K562 (cell line): ENCODE measurements around the gene TAF5L. TPM values are rescaled to one million over a fixed set of nuclear protein-coding genes. Genes with fewer than 3 reads are reported as not detected.

Source experiments
- ATAC-seq: fragments of 200-7000 bp; cut with Tn5 transposase; 3 replicates; pipeline ENCODE4 v1.9.1; 2020; ENCODE audit warnings: moderate library complexity
- BruUV-seq: library from RNA; stranded (reverse); fragments of 400-500 nt; replicated peaks from 2 replicates; lab custom pipeline; 2021; lab: Mats Ljungman, UMichigan
- CTCF ChIA-PET: fragments of 300-600 bp; formaldehyde crosslinking; extraction: SDS; loops from one replicate; lab custom pipeline; 2021; ENCODE audit warnings: low intra/inter-chr PET ratio; lab: Yijun Ruan, JAX
- POLR2A ChIA-PET: fragments of 300-600, 350-650 bp; sonication (Branson Sonifier 250); formaldehyde crosslinking; extraction: SDS; loops from one replicate; lab custom pipeline; 2021; ENCODE audit warnings: antibody characterized with exemption, inconsistent platforms; lab: Yijun Ruan, JAX
- DNase-seq, 4 experiments: peaks; one replicate each; pipeline versions ENCODE4 v3.0.0 to v3.0.0-alpha.2; 2011 to 2018; ENCODE audit warnings: low spot score in 3 of 4, mixed read lengths in 3 of 4; ENCODE audit errors: extremely low read depth in 1 of 4
- FAIRE-seq: peaks from 2 replicates; lab custom pipeline; 2011; peaks lifted over from hg19 to GRCh38; lab: Jason Lieb, UNC
- H2AFZ ChIP-seq: 2 replicates; pipeline ENCODE4 v1.6.0; 2011; ENCODE audit warnings: low read depth, low read length, control low read depth, inconsistent platforms
- H3K27ac ChIP-seq: fragments of 200-600 bp; 3 replicates; pipeline ENCODE4 v1.8.0; 2011; ENCODE audit warnings: low read depth, mild to moderate bottlenecking, control low read depth, inconsistent platforms, low read length, moderate library complexity, mixed read lengths; ENCODE audit errors: extremely low read depth
- H3K27me3 ChIP-seq, 2 experiments: fragments of 300-600 bp in 1 of 2; 2 replicates in 1 of 2; 3 replicates in 1 of 2; pipeline versions ENCODE4 v1.6.0 to v1.8.0; 2011; ENCODE audit warnings: inconsistent platforms in 2 of 2, low read length in 2 of 2, mild to moderate bottlenecking in 1 of 2, mixed read lengths in 1 of 2, moderate library complexity in 1 of 2; ENCODE audit not compliant: control insufficient read depth in 2 of 2, insufficient read depth in 2 of 2
- H3K36me3 ChIP-seq: fragments of 300-600 bp; 3 replicates; pipeline ENCODE4 v1.8.0; 2011; ENCODE audit warnings: mild to moderate bottlenecking, low read length, inconsistent platforms; ENCODE audit not compliant: control insufficient read depth, insufficient read depth
- H3K4me1 ChIP-seq, 2 experiments: fragments of 200-600 bp in 1 of 2; replicated peaks in 1 of 2; 2 replicates in 1 of 2; 3 replicates in 1 of 2; pipeline versions ENCODE4 v1.5.1 to v1.8.0; 2011; ENCODE audit warnings: inconsistent platforms in 2 of 2, low read length in 2 of 2, mild to moderate bottlenecking in 1 of 2, mixed read lengths in 1 of 2, moderate library complexity in 1 of 2; ENCODE audit not compliant: control insufficient read depth in 2 of 2, insufficient read depth in 2 of 2
- H3K4me2 ChIP-seq: 2 replicates; pipeline ENCODE4 v1.6.1; 2011; ENCODE audit warnings: low read length, control low read depth, inconsistent platforms, mixed read lengths; ENCODE audit not compliant: insufficient read depth
- H3K4me3 ChIP-seq: fragments of 200-600 bp; sonication (generic), shearing (Covaris generic); 2 replicates; pipeline ENCODE4 v1.5.1; 2016; ENCODE audit warnings: control low read depth, inconsistent platforms
- H3K79me2 ChIP-seq: fragments of 200-600 bp; 3 replicates; pipeline ENCODE4 v1.8.0; 2011; ENCODE audit warnings: low read length, inconsistent platforms; ENCODE audit not compliant: control insufficient read depth, insufficient read depth
- H3K9ac ChIP-seq, 2 experiments: 2 replicates each; pipeline versions ENCODE4 v1.6.0 to v1.6.1; 2011; ENCODE audit warnings: low read depth in 2 of 2, low read length in 2 of 2, control low read depth in 1 of 2, inconsistent platforms in 1 of 2, mild to moderate bottlenecking in 1 of 2, mixed read lengths in 1 of 2; ENCODE audit not compliant: insufficient read depth in 1 of 2
- H3K9me1 ChIP-seq: one replicate; pipeline ENCODE4 v1.6.0; 2011; ENCODE audit warnings: inconsistent platforms, mild to moderate bottlenecking, low read length, moderate library complexity; ENCODE audit not compliant: control insufficient read depth, insufficient read depth
- H3K9me3 ChIP-seq: replicated peaks from 2 replicates; pipeline ENCODE4 v1.5.1; 2011; ENCODE audit warnings: low read depth, low read length, inconsistent platforms; ENCODE audit not compliant: control insufficient read depth, insufficient read depth
- H4K20me1 ChIP-seq: replicated peaks from 2 replicates; pipeline ENCODE4 v1.6.1; 2011; ENCODE audit warnings: low read length, inconsistent platforms, mixed read lengths; ENCODE audit not compliant: control insufficient read depth, insufficient read depth
- BACH1 ChIP-seq: fragments of 200-800 bp; sonication (Bioruptor generic); IDR thresholded peaks from 2 replicates; pipeline ENCODE4 v1.6.1; 2016; ENCODE audit warnings: missing genetic modification characterization, missing compliant biosample characterization
- CHD2 ChIP-seq: IDR thresholded peaks from 2 replicates; pipeline ENCODE4 v1.6.1; 2011; ENCODE audit warnings: low read depth, low read length
- CLOCK ChIP-seq: fragments of 250-450 bp; sonication (Bioruptor Pico); IDR thresholded peaks from 2 replicates; pipeline ENCODE4 v1.4.0; 2020; ENCODE audit warnings: mild to moderate bottlenecking, moderate library complexity, borderline replicate concordance
- CTCF ChIP-seq, 3 experiments: IDR thresholded peaks in 2 of 3; conservative IDR thresholded peaks in 1 of 3; 2 replicates each; pipeline ENCODE4 v1.5.1; 2011 to 2012; ENCODE audit warnings: low read length in 3 of 3, mild to moderate bottlenecking in 3 of 3, control low read depth in 2 of 3, improper control_type of control experiment in 1 of 3, inconsistent platforms in 1 of 3, low read depth in 1 of 3, mixed read lengths in 1 of 3, moderate library complexity in 1 of 3; ENCODE audit not compliant: insufficient read depth in 2 of 3
- IFI16 ChIP-seq: fragments of 250-450 bp; sonication (Bioruptor Pico); IDR thresholded peaks from 2 replicates; pipeline ENCODE4 v2.1.2; 2022; ENCODE audit warnings: mild to moderate bottlenecking, inconsistent platforms
- IRF9 ChIP-seq: fragments of 450-650 bp; IDR thresholded peaks from 2 replicates; pipeline ENCODE4 v1.6.1; 2016; ENCODE audit warnings: missing biosample characterization, missing genetic modification characterization
- MAFK ChIP-seq: IDR thresholded peaks from 2 replicates; pipeline ENCODE4 v1.6.1; 2011; ENCODE audit warnings: low read length, improper control_type of control experiment
- NR1H2 ChIP-seq: sonication (generic); formaldehyde crosslinking; IDR thresholded peaks from 2 replicates; pipeline ENCODE4 v1.4.0; 2020; ENCODE audit warnings: mild to moderate bottlenecking, missing genetic modification reagents
- SAP30 ChIP-seq: fragments of 200-600 bp; sonication (generic); IDR thresholded peaks from 2 replicates; pipeline ENCODE4 v1.6.1; 2012; ENCODE audit warnings: borderline replicate concordance, low read depth, mild to moderate bottlenecking, moderate library complexity, low read length, control low read depth, inconsistent platforms; ENCODE audit not compliant: insufficient read depth, poor library complexity, severe bottlenecking
- ZBED1 ChIP-seq: IDR thresholded peaks from 2 replicates; pipeline ENCODE4 v1.6.1; 2014
- ZNF175 ChIP-seq: fragments of 200-800 bp; sonication (Bioruptor generic); IDR thresholded peaks from 2 replicates; pipeline ENCODE4 v1.6.1; 2016; ENCODE audit warnings: low read depth, mild to moderate bottlenecking, missing genetic modification characterization, missing compliant biosample characterization
- ZNF398 ChIP-seq: fragments of 250-450 bp; sonication (Bioruptor Pico); IDR thresholded peaks from 2 replicates; pipeline ENCODE4 v1.8.0; 2021; ENCODE audit warnings: moderate library complexity, mild to moderate bottlenecking, inconsistent platforms
- ZNF699 ChIP-seq: fragments of 250-450 bp; sonication (Bioruptor Pico); IDR thresholded peaks from 2 replicates; pipeline ENCODE4 v1.8.0; 2021; ENCODE audit warnings: mild to moderate bottlenecking, moderate library complexity; ENCODE audit not compliant: insufficient replicate concordance
- WGBS: fragments of 100-300 bp; shearing (Covaris generic); methylation state at CpG from one replicate; pipeline ENCODE4 v1.1.6; 2016; ENCODE audit warnings: low coverage, mixed read lengths; ENCODE audit not compliant: insufficient coverage; ENCODE audit errors: missing lambda C conversion rate; 5-methylcytosine and 5-hydroxymethylcytosine counted together
- in situ Hi-C: fragments of 300-500 bp; cut with MboI; formaldehyde crosslinking; loops from 4 replicates; pipeline ENCODE4 v1.15.0; 2018; ENCODE audit warnings: inconsistent platforms, mixed read lengths
- intact Hi-C: fragments of 100-400 bp; cut with micrococcal nuclease; formaldehyde crosslinking; loops from 2 replicates; pipeline ENCODE4 v1.14.2; 2022
- polyA plus RNA-seq, 8 experiments: library from polyadenylated mRNA; depleted of rRNA in 4 of 8; stranded (reverse) in 5 of 8; unstranded in 3 of 8; fragments of >200 nt; fragmentation: Nextera tagmentation in 2 of 8; fragmentation: Illumina TruSeq in 1 of 8; extraction: Ambion mirVana in 2 of 8; extraction: Trizol in 1 of 8; gene quantifications; 2 replicates each; pipeline versions ENCODE4 v1.2.1 to v1.2.3, GENCODE V29; 2011 to 2014; ENCODE audit warnings: inconsistent platforms in 1 of 8, missing spikeins in 1 of 8
- total RNA-seq, 7 experiments: library from RNA; depleted of rRNA in 6 of 7; stranded (reverse); fragments of >200 nt in 6 of 7; fragmentation: Illumina TruSeq in 2 of 7; extraction: Trizol in 2 of 7; gene quantifications; 2 replicates each; pipeline versions ENCODE4 v1.2.1 to v1.2.3, GENCODE V29; 2011 to 2021; ENCODE audit warnings: low replicate concordance in 1 of 7

TAF5L gene
- total and polyA plus RNA-seq, 9 of the 15 experiments (the other 6 are each of a cell fraction or from before 2014, with no cell fraction given), result 2.2 to 34.2 (median 23.3) TPM

- H3K9ac ChIP-seq, result no peak overlapping the region
- 0 out of 2 replicates have a peak, but pooled peaks cover 4% of the 10 kb centered on the region for H4K20me1 ChIP-seq
- WGBS, result 66% methylated on average over 4 of the region's 4 CpGs
- ChIA-PET CTCF (no interaction called here), POLR2A (interaction anchor here (0.6 kb wide), 3 partner anchors 482 to 1587 kb away, joined by 3 to 4 read pairs (median 4); no protein-coding TSS in a partner anchor)
- intact Hi-C loops (no loop called here), in situ Hi-C loops (no loop called here)
- no peaks in the 10 kb centered on the region for H3K27me3 ChIP-seq
- no peaks in the 10 kb centered on the region for H3K79me2 ChIP-seq
- FAIRE-seq (peak; percentile 29), ATAC-seq (no peak), DNase-seq (peak in 1 of 4 experiments; percentile 5)
- H3K36me3 ChIP-seq, result no peaks in the 10 kb centered on the region; the same call in 1 of the 3 replicates
- BruUV-seq, result no TSS peak
- no peaks in the 10 kb centered on the region for H3K4me1 ChIP-seq
- no peak overlapping the region for H3K4me2 ChIP-seq
- H3K9me1 ChIP-seq, result no peaks in the 10 kb centered on the region
- no peak overlapping the region for H3K27ac ChIP-seq
- no peak overlapping the region for H3K4me3 ChIP-seq
- H3K9me3 ChIP-seq, result no peaks in the 10 kb centered on the region
- no peak overlapping the region for H2AFZ ChIP-seq
- no peak for TF ChIP-seq MAFK
- TF ChIP-seq ZNF398 (CRISPR knock-in tag), result no peak
- no peak for TF ChIP-seq CTCF (IDR thresholded peaks at IDR 0.05 in 2 of 3, conservative IDR thresholded peaks at IDR 0.05 in 1 of 3; ENCODE audit: insufficient read depth in 2 of 3, low read depth in 1 of 3, low read length in 3 of 3)
- no peak for TF ChIP-seq ZNF175 (CRISPR knock-in tag)
- TF ChIP-seq CHD2, result no peak
- TF ChIP-seq IRF9, result no peak
- TF ChIP-seq ZNF699 (CRISPR knock-in tag), result no peak
- no peak for TF ChIP-seq ZBED1
- no peak for TF ChIP-seq IFI16 (CRISPR knock-in tag)
- TF ChIP-seq CLOCK, result no peak
- no peak for TF ChIP-seq SAP30
- no peak for TF ChIP-seq NR1H2
- no peak for TF ChIP-seq BACH1
Observed at GRCh38 chr1:229669333-229669732, 43.4 kb upstream of the TAF5L start.
